HEK293 (cell line): Measurements from ENCODE around the gene MAPT.

ENCODE experiments used
- HIC1 ChIP-seq: fragments of 450-650 bp; formaldehyde crosslinking; IDR thresholded peaks from 2 replicates; pipeline ENCODE4 v1.5.1; 2016; ENCODE audit warnings: missing biosample characterization, missing genetic modification characterization
- KLF10 ChIP-seq: fragments of 450-650 bp; IDR thresholded peaks from 2 replicates; pipeline ENCODE4 v1.5.1; 2018; ENCODE audit warnings: missing biosample characterization, mild to moderate bottlenecking, missing genetic modification characterization
- KLF7 ChIP-seq: fragments of 450-650 bp; formaldehyde crosslinking; IDR thresholded peaks from 2 replicates; pipeline ENCODE4 v1.5.1; 2016; ENCODE audit warnings: missing biosample characterization, missing genetic modification characterization, borderline replicate concordance
- KLF9 ChIP-seq: fragments of 450-650 bp; formaldehyde crosslinking; IDR thresholded peaks from 2 replicates; pipeline ENCODE4 v1.5.1; 2016; ENCODE audit warnings: missing biosample characterization, missing genetic modification characterization, low read depth
- MZF1 ChIP-seq: fragments of 450-650 bp; formaldehyde crosslinking; IDR thresholded peaks from 2 replicates; pipeline ENCODE4 v1.5.1; 2017; ENCODE audit warnings: missing biosample characterization, missing genetic modification characterization, borderline replicate concordance
- PRDM6 ChIP-seq: fragments of 450-650 bp; formaldehyde crosslinking; IDR thresholded peaks from 2 replicates; pipeline ENCODE4 v1.5.1; 2017; ENCODE audit warnings: missing biosample characterization, missing genetic modification characterization
- RBAK ChIP-seq: fragments of 450-650 bp; formaldehyde crosslinking; IDR thresholded peaks from 2 replicates; pipeline ENCODE4 v1.5.1; 2016; ENCODE audit warnings: missing biosample characterization, missing genetic modification characterization
- SP3 ChIP-seq: fragments of 450-650 bp; formaldehyde crosslinking; IDR thresholded peaks from 2 replicates; pipeline ENCODE4 v1.5.1; 2016; ENCODE audit warnings: missing biosample characterization, missing genetic modification characterization
- ZBTB10 ChIP-seq: fragments of 450-650 bp; formaldehyde crosslinking; IDR thresholded peaks from 2 replicates; pipeline ENCODE4 v1.5.1; 2016; ENCODE audit warnings: missing biosample characterization, missing genetic modification characterization
- ZBTB17 ChIP-seq: fragments of 450-650 bp; formaldehyde crosslinking; IDR thresholded peaks from 2 replicates; pipeline ENCODE4 v1.5.1; 2016; ENCODE audit warnings: missing biosample characterization, missing genetic modification characterization
- ZBTB8A ChIP-seq: fragments of 450-650 bp; formaldehyde crosslinking; IDR thresholded peaks from 2 replicates; pipeline ENCODE4 v1.5.1; 2016; ENCODE audit warnings: missing biosample characterization, missing genetic modification characterization
- ZFP37 ChIP-seq: fragments of 450-650 bp; formaldehyde crosslinking; IDR thresholded peaks from 2 replicates; pipeline ENCODE4 v1.5.1; 2016; ENCODE audit warnings: missing biosample characterization, missing genetic modification characterization
- ZIC2 ChIP-seq: fragments of 450-650 bp; formaldehyde crosslinking; IDR thresholded peaks from 2 replicates; pipeline ENCODE4 v1.5.1; 2016; ENCODE audit warnings: missing biosample characterization, missing genetic modification characterization
- ZNF114 ChIP-seq: fragments of 450-650 bp; formaldehyde crosslinking; IDR thresholded peaks from 2 replicates; pipeline ENCODE4 v1.5.0; 2017; ENCODE audit warnings: missing biosample characterization, missing genetic modification characterization
- ZNF16 ChIP-seq: fragments of 450-650 bp; formaldehyde crosslinking; IDR thresholded peaks from 2 replicates; pipeline ENCODE4 v1.5.1; 2016; ENCODE audit warnings: low read depth, missing biosample characterization, missing genetic modification characterization
- ZNF175 ChIP-seq: fragments of 450-650 bp; formaldehyde crosslinking; IDR thresholded peaks from 2 replicates; pipeline ENCODE4 v1.5.1; 2016; ENCODE audit warnings: missing biosample characterization, missing genetic modification characterization
- ZNF24 ChIP-seq: fragments of 450-650 bp; formaldehyde crosslinking; IDR thresholded peaks from 2 replicates; pipeline ENCODE4 v1.5.1; 2016; ENCODE audit warnings: missing biosample characterization, missing genetic modification characterization
- ZNF350 ChIP-seq: fragments of 450-650 bp; formaldehyde crosslinking; IDR thresholded peaks from 2 replicates; pipeline ENCODE4 v1.5.0; 2017; ENCODE audit warnings: missing biosample characterization, mild to moderate bottlenecking, missing genetic modification characterization
- ZNF433 ChIP-seq: fragments of 450-650 bp; formaldehyde crosslinking; IDR thresholded peaks from 2 replicates; pipeline ENCODE4 v1.5.1; 2016; ENCODE audit warnings: missing biosample characterization, missing genetic modification characterization, low read depth
- ZNF544 ChIP-seq: fragments of 450-650 bp; formaldehyde crosslinking; IDR thresholded peaks from 2 replicates; pipeline ENCODE4 v1.5.0; 2017; ENCODE audit warnings: missing biosample characterization, missing genetic modification characterization
- ZNF707 ChIP-seq: fragments of 450-650 bp; formaldehyde crosslinking; IDR thresholded peaks from 2 replicates; pipeline ENCODE4 v1.5.1; 2016; ENCODE audit warnings: missing biosample characterization, missing genetic modification characterization
- TF ChIP-seq, protein P1 (sequence below): fragments of 450-650 bp; formaldehyde crosslinking; IDR thresholded peaks from 2 replicates; pipeline ENCODE4 v1.5.1; 2016; ENCODE audit warnings: missing biosample characterization, missing genetic modification characterization
- TF ChIP-seq, protein P2 (sequence below): fragments of 450-650 bp; IDR thresholded peaks from 2 replicates; pipeline ENCODE4 v1.5.1; 2018; ENCODE audit warnings: missing biosample characterization, missing genetic modification characterization
- TF ChIP-seq, protein P3 (sequence below): fragments of 450-650 bp; formaldehyde crosslinking; IDR thresholded peaks from 2 replicates; pipeline ENCODE4 v1.5.1; 2017; ENCODE audit warnings: missing biosample characterization, missing genetic modification characterization
- TF ChIP-seq, protein P4 (sequence below): fragments of 450-650 bp; formaldehyde crosslinking; IDR thresholded peaks from 2 replicates; pipeline ENCODE4 v1.5.1; 2016; ENCODE audit warnings: missing biosample characterization, missing genetic modification characterization, borderline replicate concordance
- TF ChIP-seq, protein P5 (sequence below): fragments of 450-650 bp; formaldehyde crosslinking; IDR thresholded peaks from 2 replicates; pipeline ENCODE4 v1.5.1; 2016; ENCODE audit warnings: missing biosample characterization, missing genetic modification characterization

Gene MAPT

DNA sequence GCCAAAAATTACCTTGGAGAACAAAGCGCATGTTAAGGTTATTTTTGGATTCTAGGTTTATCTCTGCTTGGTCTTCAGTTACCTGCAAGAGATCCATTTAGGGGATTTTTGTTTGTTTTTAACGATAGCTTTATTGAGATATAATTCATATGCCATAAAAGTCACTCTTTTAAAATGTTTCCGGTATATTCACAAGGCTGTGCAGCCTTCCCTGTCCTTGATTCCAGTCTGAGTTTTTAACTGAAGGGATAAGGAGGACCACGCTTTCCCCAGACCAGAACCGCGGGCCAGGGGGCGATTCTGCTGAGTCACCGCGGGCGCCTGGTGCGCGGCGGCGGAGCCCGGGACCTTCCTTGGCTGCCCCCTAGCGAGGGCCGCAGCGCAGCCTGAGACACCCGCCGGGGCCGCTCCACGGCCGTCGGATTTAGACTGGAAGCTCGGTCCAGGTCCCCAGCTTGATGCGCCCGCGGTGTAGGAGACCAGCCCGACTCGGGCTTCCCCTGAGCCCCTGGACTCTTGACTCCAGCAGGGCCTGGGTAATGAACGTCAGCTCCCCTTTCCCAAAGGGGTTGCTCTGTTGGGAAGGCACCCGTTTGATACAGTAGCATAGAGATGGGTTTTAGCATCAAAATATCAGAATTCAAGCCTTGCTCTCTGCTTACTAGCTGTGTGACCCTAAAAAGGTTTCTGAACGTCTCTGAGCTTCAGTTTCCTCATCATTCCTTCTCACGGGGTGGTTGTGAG is 54.7 kb downstream of the MAPT start (continued):
- TF ChIP-seq, protein P1, sequence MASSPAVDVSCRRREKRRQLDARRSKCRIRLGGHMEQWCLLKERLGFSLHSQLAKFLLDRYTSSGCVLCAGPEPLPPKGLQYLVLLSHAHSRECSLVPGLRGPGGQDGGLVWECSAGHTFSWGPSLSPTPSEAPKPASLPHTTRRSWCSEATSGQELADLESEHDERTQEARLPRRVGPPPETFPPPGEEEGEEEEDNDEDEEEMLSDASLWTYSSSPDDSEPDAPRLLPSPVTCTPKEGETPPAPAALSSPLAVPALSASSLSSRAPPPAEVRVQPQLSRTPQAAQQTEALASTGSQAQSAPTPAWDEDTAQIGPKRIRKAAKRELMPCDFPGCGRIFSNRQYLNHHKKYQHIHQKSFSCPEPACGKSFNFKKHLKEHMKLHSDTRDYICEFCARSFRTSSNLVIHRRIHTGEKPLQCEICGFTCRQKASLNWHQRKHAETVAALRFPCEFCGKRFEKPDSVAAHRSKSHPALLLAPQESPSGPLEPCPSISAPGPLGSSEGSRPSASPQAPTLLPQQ (tag by site-specific recombination): no peak
- TF ChIP-seq ZNF350 (tag by site-specific recombination): no peak
- no peak for TF ChIP-seq ZBTB10
- no peak for TF ChIP-seq ZNF24
- no peak for TF ChIP-seq ZNF175 (tag by site-specific recombination)
- TF ChIP-seq, protein P2, sequence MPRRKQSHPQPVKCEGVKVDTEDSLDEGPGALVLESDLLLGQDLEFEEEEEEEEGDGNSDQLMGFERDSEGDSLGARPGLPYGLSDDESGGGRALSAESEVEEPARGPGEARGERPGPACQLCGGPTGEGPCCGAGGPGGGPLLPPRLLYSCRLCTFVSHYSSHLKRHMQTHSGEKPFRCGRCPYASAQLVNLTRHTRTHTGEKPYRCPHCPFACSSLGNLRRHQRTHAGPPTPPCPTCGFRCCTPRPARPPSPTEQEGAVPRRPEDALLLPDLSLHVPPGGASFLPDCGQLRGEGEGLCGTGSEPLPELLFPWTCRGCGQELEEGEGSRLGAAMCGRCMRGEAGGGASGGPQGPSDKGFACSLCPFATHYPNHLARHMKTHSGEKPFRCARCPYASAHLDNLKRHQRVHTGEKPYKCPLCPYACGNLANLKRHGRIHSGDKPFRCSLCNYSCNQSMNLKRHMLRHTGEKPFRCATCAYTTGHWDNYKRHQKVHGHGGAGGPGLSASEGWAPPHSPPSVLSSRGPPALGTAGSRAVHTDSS: no peak
- TF ChIP-seq KLF10: no peak
- TF ChIP-seq ZNF114 (tag by site-specific recombination): no peak
- TF ChIP-seq, protein P3, sequence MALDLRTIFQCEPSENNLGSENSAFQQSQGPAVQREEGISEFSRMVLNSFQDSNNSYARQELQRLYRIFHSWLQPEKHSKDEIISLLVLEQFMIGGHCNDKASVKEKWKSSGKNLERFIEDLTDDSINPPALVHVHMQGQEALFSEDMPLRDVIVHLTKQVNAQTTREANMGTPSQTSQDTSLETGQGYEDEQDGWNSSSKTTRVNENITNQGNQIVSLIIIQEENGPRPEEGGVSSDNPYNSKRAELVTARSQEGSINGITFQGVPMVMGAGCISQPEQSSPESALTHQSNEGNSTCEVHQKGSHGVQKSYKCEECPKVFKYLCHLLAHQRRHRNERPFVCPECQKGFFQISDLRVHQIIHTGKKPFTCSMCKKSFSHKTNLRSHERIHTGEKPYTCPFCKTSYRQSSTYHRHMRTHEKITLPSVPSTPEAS (tag by site-specific recombination): no peak
- no peak for TF ChIP-seq HIC1 (tag by site-specific recombination)
- TF ChIP-seq KLF9 (tag by site-specific recombination): no peak
- TF ChIP-seq, protein P4, sequence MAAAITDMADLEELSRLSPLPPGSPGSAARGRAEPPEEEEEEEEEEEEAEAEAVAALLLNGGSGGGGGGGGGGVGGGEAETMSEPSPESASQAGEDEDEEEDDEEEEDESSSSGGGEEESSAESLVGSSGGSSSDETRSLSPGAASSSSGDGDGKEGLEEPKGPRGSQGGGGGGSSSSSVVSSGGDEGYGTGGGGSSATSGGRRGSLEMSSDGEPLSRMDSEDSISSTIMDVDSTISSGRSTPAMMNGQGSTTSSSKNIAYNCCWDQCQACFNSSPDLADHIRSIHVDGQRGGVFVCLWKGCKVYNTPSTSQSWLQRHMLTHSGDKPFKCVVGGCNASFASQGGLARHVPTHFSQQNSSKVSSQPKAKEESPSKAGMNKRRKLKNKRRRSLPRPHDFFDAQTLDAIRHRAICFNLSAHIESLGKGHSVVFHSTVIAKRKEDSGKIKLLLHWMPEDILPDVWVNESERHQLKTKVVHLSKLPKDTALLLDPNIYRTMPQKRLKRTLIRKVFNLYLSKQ (tag by site-specific recombination): no peak
- TF ChIP-seq MZF1: no peak
- TF ChIP-seq ZIC2 (tag by site-specific recombination): peak; percentile 96
- TF ChIP-seq ZBTB17 (tag by site-specific recombination): peak; percentile 59
- TF ChIP-seq ZFP37: 0 out of 2 replicates have a peak, but pooled peaks have one; percentile 39
- no peak for TF ChIP-seq ZNF707 (tag by site-specific recombination)
- TF ChIP-seq ZNF544 (tag by site-specific recombination): no peak
- no peak for TF ChIP-seq ZNF433 (tag by site-specific recombination)
- TF ChIP-seq ZBTB8A (tag by site-specific recombination): peak; percentile 97
- TF ChIP-seq RBAK: no peak
- TF ChIP-seq, protein P5, sequence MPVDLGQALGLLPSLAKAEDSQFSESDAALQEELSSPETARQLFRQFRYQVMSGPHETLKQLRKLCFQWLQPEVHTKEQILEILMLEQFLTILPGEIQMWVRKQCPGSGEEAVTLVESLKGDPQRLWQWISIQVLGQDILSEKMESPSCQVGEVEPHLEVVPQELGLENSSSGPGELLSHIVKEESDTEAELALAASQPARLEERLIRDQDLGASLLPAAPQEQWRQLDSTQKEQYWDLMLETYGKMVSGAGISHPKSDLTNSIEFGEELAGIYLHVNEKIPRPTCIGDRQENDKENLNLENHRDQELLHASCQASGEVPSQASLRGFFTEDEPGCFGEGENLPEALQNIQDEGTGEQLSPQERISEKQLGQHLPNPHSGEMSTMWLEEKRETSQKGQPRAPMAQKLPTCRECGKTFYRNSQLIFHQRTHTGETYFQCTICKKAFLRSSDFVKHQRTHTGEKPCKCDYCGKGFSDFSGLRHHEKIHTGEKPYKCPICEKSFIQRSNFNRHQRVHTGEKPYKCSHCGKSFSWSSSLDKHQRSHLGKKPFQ (tag by site-specific recombination): no peak
- TF ChIP-seq ZNF16 (tag by site-specific recombination): no peak
- TF ChIP-seq SP3 (tag by site-specific recombination): no peak
- no peak for TF ChIP-seq KLF7
- no peak for TF ChIP-seq PRDM6 (tag by site-specific recombination)
